Bronchial epithelial cell (primary cell): Measurements from ENCODE around the gene ABCA13. TPM values are rescaled to one million over a fixed set of nuclear protein-coding genes. Genes with fewer than 3 reads are reported as not detected.

ENCODE experiments used
- DNase-seq: peaks from one replicate; pipeline ENCODE4 v3.0.0-alpha.2; 2010; ENCODE audit warnings: low read depth
- FAIRE-seq: peaks from 2 replicates; lab custom pipeline; 2011; peaks lifted over from hg19 to GRCh38; lab: Jason Lieb, UNC
- H3K27me3 ChIP-seq: 2 replicates; pipeline ENCODE4 v1.5.1; 2011; ENCODE audit warnings: low read length; ENCODE audit not compliant: control insufficient read depth, insufficient read depth
- H3K36me3 ChIP-seq: 2 replicates; pipeline ENCODE4 v1.5.1; 2011; ENCODE audit warnings: low read length; ENCODE audit not compliant: control insufficient read depth, insufficient read depth
- H3K4me3 ChIP-seq: 2 replicates; pipeline ENCODE4 v1.5.1; 2011; ENCODE audit warnings: mild to moderate bottlenecking, low read depth, low read length, control low read depth
- CTCF ChIP-seq: IDR thresholded peaks from 2 replicates; pipeline ENCODE4 v1.5.1; 2011; ENCODE audit warnings: mild to moderate bottlenecking, moderate library complexity, low read length, control low read depth, inconsistent platforms; ENCODE audit not compliant: insufficient read depth, severe bottlenecking
- total RNA-seq: library from RNA; depleted of rRNA; stranded (reverse); fragments of >200 nt; gene quantifications from 2 replicates; pipeline ENCODE4 v1.2.1, GENCODE V29; 2014

The ABCA13 gene
- total RNA-seq, 1 donor from 2014 or later = 0.79 TPM

- no peak for FAIRE-seq
- Histone ChIP-seq H3K4me3 (no peak overlapping the region), H3K27me3 (no peaks in the 10 kb centered on the region), H3K36me3 (no peaks in the 10 kb centered on the region)
- no peak for TF ChIP-seq CTCF
- peak; percentile 88 for DNase-seq
Observed at GRCh38 chr7:48168159-48168558, 3.1 kb upstream of the ABCA13 start.

- DNase-seq (no peak), FAIRE-seq (no peak)
- Histone ChIP-seq H3K4me3 (no peak overlapping the region), H3K36me3 (no peaks in the 10 kb centered on the region), H3K27me3 (no peaks in the 10 kb centered on the region)
- TF ChIP-seq CTCF = no peak
Observed at GRCh38 chr7:48170506-48170905, 752 bp upstream of the ABCA13 start.

- no peak for FAIRE-seq
- DNase-seq = no peak
- H3K4me3 ChIP-seq = no peak overlapping the region
- H3K27me3 ChIP-seq = no peaks in the 10 kb centered on the region
- H3K36me3 ChIP-seq = no peaks in the 10 kb centered on the region
- TF ChIP-seq CTCF = no peak
Observed at GRCh38 chr7:48173313-48173712, 2.1 kb downstream of the ABCA13 start.

GRCh38 chr7:48173756-48174382 lies 2.6 kb downstream of the ABCA13 start:
- no peak for FAIRE-seq
- Histone ChIP-seq H3K27me3 (no peaks in the 10 kb centered on the region), H3K4me3 (no peak overlapping the region), H3K36me3 (no peaks in the 10 kb centered on the region)
- DNase-seq = peak; percentile 63
- no peak for TF ChIP-seq CTCF

GRCh38 chr7:48175019-48175418 lies 3.8 kb downstream of the ABCA13 start:
- no peak for FAIRE-seq
- H3K4me3 ChIP-seq = no peak overlapping the region
- H3K36me3 ChIP-seq = no peaks in the 10 kb centered on the region
- H3K27me3 ChIP-seq = no peaks in the 10 kb centered on the region
- DNase-seq = no peak
- TF ChIP-seq CTCF = no peak

GRCh38 chr7:48176356-48176893 lies 5.2 kb downstream of the ABCA13 start:
- TF ChIP-seq CTCF = no peak
- Histone ChIP-seq H3K36me3 (no peaks in the 10 kb centered on the region), H3K4me3 (no peak overlapping the region), H3K27me3 (no peaks in the 10 kb centered on the region)
- DNase-seq (no peak), FAIRE-seq (no peak)
